ENCODE measurements around the gene TMEM116.

DNA sequence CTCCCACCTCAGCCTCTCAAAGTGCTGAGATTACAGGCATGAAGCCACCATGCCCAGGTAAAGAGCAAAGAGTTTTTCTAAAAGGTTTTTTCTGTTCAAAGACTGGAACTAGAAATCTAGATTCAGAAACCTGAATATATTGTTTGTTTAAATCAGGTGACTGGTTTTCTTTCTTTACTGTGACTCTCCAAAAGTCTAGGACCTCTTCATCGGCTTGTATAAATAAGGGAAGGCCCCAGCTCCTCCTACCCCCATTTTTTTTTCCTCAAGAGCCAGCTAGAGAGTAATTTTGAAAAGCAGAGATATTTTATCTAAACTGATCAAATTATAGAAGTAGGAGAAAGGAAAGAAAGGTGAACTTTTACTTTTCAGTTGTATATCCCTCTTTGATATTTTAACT lies 48.0 kb downstream of the TMEM116 start:
- TF ChIP-seq, protein P1, sequence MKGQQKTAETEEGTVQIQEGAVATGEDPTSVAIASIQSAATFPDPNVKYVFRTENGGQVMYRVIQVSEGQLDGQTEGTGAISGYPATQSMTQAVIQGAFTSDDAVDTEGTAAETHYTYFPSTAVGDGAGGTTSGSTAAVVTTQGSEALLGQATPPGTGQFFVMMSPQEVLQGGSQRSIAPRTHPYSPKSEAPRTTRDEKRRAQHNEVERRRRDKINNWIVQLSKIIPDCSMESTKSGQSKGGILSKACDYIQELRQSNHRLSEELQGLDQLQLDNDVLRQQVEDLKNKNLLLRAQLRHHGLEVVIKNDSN (IDR thresholded peaks at IDR 0.05): no peak
- TF ChIP-seq, protein P2, sequence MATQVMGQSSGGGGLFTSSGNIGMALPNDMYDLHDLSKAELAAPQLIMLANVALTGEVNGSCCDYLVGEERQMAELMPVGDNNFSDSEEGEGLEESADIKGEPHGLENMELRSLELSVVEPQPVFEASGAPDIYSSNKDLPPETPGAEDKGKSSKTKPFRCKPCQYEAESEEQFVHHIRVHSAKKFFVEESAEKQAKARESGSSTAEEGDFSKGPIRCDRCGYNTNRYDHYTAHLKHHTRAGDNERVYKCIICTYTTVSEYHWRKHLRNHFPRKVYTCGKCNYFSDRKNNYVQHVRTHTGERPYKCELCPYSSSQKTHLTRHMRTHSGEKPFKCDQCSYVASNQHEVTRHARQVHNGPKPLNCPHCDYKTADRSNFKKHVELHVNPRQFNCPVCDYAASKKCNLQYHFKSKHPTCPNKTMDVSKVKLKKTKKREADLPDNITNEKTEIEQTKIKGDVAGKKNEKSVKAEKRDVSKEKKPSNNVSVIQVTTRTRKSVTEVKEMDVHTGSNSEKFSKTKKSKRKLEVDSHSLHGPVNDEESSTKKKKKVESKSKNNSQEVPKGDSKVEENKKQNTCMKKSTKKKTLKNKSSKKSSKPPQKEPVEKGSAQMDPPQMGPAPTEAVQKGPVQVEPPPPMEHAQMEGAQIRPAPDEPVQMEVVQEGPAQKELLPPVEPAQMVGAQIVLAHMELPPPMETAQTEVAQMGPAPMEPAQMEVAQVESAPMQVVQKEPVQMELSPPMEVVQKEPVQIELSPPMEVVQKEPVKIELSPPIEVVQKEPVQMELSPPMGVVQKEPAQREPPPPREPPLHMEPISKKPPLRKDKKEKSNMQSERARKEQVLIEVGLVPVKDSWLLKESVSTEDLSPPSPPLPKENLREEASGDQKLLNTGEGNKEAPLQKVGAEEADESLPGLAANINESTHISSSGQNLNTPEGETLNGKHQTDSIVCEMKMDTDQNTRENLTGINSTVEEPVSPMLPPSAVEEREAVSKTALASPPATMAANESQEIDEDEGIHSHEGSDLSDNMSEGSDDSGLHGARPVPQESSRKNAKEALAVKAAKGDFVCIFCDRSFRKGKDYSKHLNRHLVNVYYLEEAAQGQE (IDR thresholded peaks at IDR 0.05; ENCODE audit: low read depth): no peak
- TF ChIP-seq TAF1 (IDR thresholded peaks at IDR 0.05; ENCODE audit: low read depth) (no peak), TEAD4 (IDR thresholded peaks at IDR 0.05) (no peak), EGR1 (IDR thresholded peaks at IDR 0.05) (no peak), EP300 (IDR thresholded peaks at IDR 0.05; ENCODE audit: borderline replicate concordance) (no peak), RAD21 (IDR thresholded peaks at IDR 0.05; ENCODE audit: low read depth) (no peak), CREB1 (IDR thresholded peaks at IDR 0.05; ENCODE audit: low read depth) (no peak), CEBPB (IDR thresholded peaks at IDR 0.05) (no peak)

Data from Ishikawa (cell line).